GM12878 (cell line): ENCODE data around the gene MARVELD3. TPM values are rescaled to one million over a fixed set of nuclear protein-coding genes. Genes with fewer than 3 reads are reported as not detected.

Experiments used
- CHD4 ChIP-seq: fragments of 200-600 bp; sonication (generic); IDR thresholded peaks from 2 replicates; pipeline ENCODE4 v1.6.1; 2016; ENCODE audit warnings: mild to moderate bottlenecking
- CREB1 ChIP-seq: IDR thresholded peaks from 2 replicates; pipeline ENCODE4 v1.6.1; 2012; ENCODE audit warnings: low read depth, mild to moderate bottlenecking, inconsistent platforms
- E2F8 ChIP-seq: fragments of 450-650 bp; IDR thresholded peaks from 2 replicates; pipeline ENCODE4 v1.6.1; 2018; ENCODE audit warnings: mild to moderate bottlenecking, low read depth, moderate library complexity; ENCODE audit not compliant: partially characterized antibody
- EED ChIP-seq: sonication (generic); IDR thresholded peaks from 2 replicates; pipeline ENCODE4 v1.6.1; 2016; ENCODE audit warnings: antibody characterized with exemption, low read depth
- KAT2A ChIP-seq: conservative IDR thresholded peaks from 2 replicates; pipeline ENCODE4 v1.6.1; 2011; ENCODE audit warnings: low read depth, low read length; ENCODE audit not compliant: control insufficient read depth
- MEF2A ChIP-seq: IDR thresholded peaks from 2 replicates; pipeline ENCODE4 v1.6.1; 2011; ENCODE audit warnings: low read depth, mild to moderate bottlenecking, low read length, moderate library complexity; ENCODE audit not compliant: insufficient read depth
- MTA3 ChIP-seq: IDR thresholded peaks from 2 replicates; pipeline ENCODE4 v1.6.1; 2012; ENCODE audit warnings: low read length, inconsistent platforms, borderline replicate concordance
- MYB ChIP-seq: fragments of 150-350 bp; IDR thresholded peaks from 2 replicates; pipeline ENCODE4 v1.6.1; 2014; ENCODE audit warnings: mild to moderate bottlenecking, low read depth, low read length, borderline replicate concordance
- NBN ChIP-seq: fragments of 450-650 bp; IDR thresholded peaks from 2 replicates; pipeline ENCODE4 v1.6.1; 2016
- NRF1 ChIP-seq: conservative IDR thresholded peaks from 2 replicates; pipeline ENCODE4 v1.6.1; 2011; ENCODE audit warnings: mild to moderate bottlenecking, low read depth, low read length, improper control_type of control experiment
- POLR2A ChIP-seq: IDR thresholded peaks from 2 replicates; pipeline ENCODE4 v1.6.1; 2011; ENCODE audit warnings: low read depth, mild to moderate bottlenecking, low read length
- RELA ChIP-seq: fragments of 450-650 bp; IDR thresholded peaks from 2 replicates; pipeline ENCODE4 v1.8.0; 2014; ENCODE audit warnings: borderline replicate concordance; ENCODE audit not compliant: partially characterized antibody
- SMAD5 ChIP-seq: IDR thresholded peaks from 2 replicates; pipeline ENCODE4 v1.6.1; 2016; ENCODE audit warnings: antibody characterized with exemption, low read depth
- SPI1 ChIP-seq: IDR thresholded peaks from 2 replicates; pipeline ENCODE4 v1.6.1; 2011; ENCODE audit warnings: low read depth, mild to moderate bottlenecking, low read length, moderate library complexity, borderline replicate concordance; ENCODE audit not compliant: insufficient read depth
- SRF ChIP-seq, 2 experiments: IDR thresholded peaks; 2 replicates each; pipeline ENCODE4 v1.6.1; 2011; ENCODE audit warnings: low read depth in 2 of 2, low read length in 2 of 2, mild to moderate bottlenecking in 1 of 2, moderate library complexity in 1 of 2
- TCF12 ChIP-seq: IDR thresholded peaks from 2 replicates; pipeline ENCODE4 v1.6.1; 2011; ENCODE audit warnings: low read depth, mild to moderate bottlenecking, low read length
- USF2 ChIP-seq: IDR thresholded peaks from 2 replicates; pipeline ENCODE4 v1.6.1; 2011; ENCODE audit warnings: low read depth, low read length, improper control_type of control experiment, borderline replicate concordance
- ZBED1 ChIP-seq: IDR thresholded peaks from 2 replicates; pipeline ENCODE4 v1.6.1; 2016; ENCODE audit warnings: borderline replicate concordance
- polyA plus RNA-seq, 11 experiments: library from polyadenylated mRNA; depleted of rRNA in 4 of 11; unstranded in 6 of 11; stranded (reverse) in 5 of 11; fragments of >200 nt; fragmentation: Nextera tagmentation in 4 of 11; fragmentation: Illumina TruSeq in 1 of 11; extraction: Ambion mirVana in 4 of 11; extraction: Trizol in 1 of 11; gene quantifications; 1 replicate in 1 of 11; 2 replicates in 10 of 11; pipeline versions ENCODE4 v1.2.1 to v1.2.3, GENCODE V29; 2011 to 2016; ENCODE audit warnings: inconsistent platforms in 2 of 11, missing spikeins in 2 of 11, low read depth in 1 of 11
- total RNA-seq, 4 experiments: library from RNA; depleted of rRNA in 3 of 4; stranded (reverse); fragments of >200 nt in 3 of 4; fragmentation: Illumina TruSeq in 1 of 4; extraction: Trizol in 1 of 4; gene quantifications; 2 replicates each; pipeline versions ENCODE4 v1.2.1 to v1.2.3, GENCODE V29; 2013 to 2021
- TF ChIP-seq, protein P1 (sequence below): fragments of 450-650 bp; IDR thresholded peaks from 2 replicates; pipeline ENCODE4 v1.6.1; 2016; ENCODE audit warnings: mild to moderate bottlenecking, moderate library complexity, borderline replicate concordance
- TF ChIP-seq, protein P2 (sequence below): fragments of 450-650 bp; IDR thresholded peaks from 2 replicates; pipeline ENCODE4 v1.6.1; 2014; ENCODE audit warnings: mild to moderate bottlenecking

Gene MARVELD3
- total and polyA plus RNA-seq, 10 of the 15 experiments (the other 5 are each of a cell fraction or from before 2014, with no cell fraction given): 0.03 to 0.18 (median 0.09) TPM; not detected in 4

GRCh38 chr16:71610936-71611871, 14.8 kb upstream of the MARVELD3 start (continued):
- TF ChIP-seq E2F8 (no peak), NBN (no peak), NRF1 (peak; percentile 41), MTA3 (no peak), MEF2A (no peak), CREB1 (no peak), EED (no peak), SPI1 (no peak), KAT2A (no peak), TCF12 (0 out of 2 replicates have a peak, but pooled peaks have one; percentile 32), POLR2A (no peak), SMAD5 (no peak), RELA (peak; percentile 68), MYB (no peak), USF2 (no peak), ZBED1 (no peak), CHD4 (no peak), SRF (IDR thresholded peaks at IDR 0.05; ENCODE audit: low read depth in 2 of 2, low read length in 2 of 2) (no peak)
- TF ChIP-seq, protein P1, sequence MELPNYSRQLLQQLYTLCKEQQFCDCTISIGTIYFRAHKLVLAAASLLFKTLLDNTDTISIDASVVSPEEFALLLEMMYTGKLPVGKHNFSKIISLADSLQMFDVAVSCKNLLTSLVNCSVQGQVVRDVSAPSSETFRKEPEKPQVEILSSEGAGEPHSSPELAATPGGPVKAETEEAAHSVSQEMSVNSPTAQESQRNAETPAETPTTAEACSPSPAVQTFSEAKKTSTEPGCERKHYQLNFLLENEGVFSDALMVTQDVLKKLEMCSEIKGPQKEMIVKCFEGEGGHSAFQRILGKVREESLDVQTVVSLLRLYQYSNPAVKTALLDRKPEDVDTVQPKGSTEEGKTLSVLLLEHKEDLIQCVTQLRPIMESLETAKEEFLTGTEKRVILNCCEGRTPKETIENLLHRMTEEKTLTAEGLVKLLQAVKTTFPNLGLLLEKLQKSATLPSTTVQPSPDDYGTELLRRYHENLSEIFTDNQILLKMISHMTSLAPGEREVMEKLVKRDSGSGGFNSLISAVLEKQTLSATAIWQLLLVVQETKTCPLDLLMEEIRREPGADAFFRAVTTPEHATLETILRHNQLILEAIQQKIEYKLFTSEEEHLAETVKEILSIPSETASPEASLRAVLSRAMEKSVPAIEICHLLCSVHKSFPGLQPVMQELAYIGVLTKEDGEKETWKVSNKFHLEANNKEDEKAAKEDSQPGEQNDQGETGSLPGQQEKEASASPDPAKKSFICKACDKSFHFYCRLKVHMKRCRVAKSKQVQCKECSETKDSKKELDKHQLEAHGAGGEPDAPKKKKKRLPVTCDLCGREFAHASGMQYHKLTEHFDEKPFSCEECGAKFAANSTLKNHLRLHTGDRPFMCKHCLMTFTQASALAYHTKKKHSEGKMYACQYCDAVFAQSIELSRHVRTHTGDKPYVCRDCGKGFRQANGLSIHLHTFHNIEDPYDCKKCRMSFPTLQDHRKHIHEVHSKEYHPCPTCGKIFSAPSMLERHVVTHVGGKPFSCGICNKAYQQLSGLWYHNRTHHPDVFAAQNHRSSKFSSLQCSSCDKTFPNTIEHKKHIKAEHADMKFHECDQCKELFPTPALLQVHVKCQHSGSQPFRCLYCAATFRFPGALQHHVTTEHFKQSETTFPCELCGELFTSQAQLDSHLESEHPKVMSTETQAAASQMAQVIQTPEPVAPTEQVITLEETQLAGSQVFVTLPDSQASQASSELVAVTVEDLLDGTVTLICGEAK: no peak
- TF ChIP-seq, protein P2, sequence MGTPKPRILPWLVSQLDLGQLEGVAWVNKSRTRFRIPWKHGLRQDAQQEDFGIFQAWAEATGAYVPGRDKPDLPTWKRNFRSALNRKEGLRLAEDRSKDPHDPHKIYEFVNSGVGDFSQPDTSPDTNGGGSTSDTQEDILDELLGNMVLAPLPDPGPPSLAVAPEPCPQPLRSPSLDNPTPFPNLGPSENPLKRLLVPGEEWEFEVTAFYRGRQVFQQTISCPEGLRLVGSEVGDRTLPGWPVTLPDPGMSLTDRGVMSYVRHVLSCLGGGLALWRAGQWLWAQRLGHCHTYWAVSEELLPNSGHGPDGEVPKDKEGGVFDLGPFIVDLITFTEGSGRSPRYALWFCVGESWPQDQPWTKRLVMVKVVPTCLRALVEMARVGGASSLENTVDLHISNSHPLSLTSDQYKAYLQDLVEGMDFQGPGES: no peak
